ENCODE results near the gene HMGXB4.
A peak's percentile ranks its signal among the peaks of the same experiment; 100 is the strongest.

The HMGXB4 gene

DNA sequence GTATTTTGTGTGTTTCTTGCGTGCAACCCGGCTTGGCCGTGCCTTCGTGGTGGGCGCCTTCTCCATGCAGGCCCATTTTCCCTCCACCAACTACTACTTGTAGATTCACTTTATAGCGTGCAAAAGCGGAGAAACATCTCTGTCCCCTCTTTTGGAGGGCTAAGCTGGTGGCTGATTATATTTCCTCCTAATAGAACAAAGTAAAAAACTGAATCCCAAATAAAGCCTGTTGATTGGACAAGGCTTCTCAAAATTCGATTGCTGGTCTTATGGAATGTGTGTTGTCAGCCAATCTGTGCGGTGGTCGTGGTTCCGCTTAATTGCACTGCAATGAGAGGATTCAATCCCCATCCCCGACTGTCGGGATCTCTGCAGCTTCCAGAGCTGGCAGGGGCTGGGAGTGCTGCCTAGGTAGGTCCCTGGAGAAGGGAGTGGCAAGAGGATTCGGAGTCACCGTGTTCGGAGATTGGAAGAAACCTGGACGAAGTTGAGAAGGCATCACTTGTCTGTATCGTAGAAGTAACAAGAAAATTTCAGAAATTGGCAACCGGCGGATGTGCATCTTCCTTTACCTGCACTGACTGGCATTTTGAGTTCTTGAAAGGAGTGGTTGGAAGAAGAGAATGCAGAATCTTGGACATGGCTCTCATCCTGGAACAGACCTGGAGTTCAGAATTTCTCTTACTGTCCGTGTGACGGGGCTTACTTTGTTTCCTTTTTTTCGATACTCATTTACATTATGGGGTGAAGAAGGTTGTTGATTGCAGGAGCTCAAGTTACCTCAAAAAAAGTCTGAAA lies 1.1 kb downstream of the HMGXB4 start:
- peak in 1 of 2 experiments; percentile 1 for DNase-seq

DNA sequence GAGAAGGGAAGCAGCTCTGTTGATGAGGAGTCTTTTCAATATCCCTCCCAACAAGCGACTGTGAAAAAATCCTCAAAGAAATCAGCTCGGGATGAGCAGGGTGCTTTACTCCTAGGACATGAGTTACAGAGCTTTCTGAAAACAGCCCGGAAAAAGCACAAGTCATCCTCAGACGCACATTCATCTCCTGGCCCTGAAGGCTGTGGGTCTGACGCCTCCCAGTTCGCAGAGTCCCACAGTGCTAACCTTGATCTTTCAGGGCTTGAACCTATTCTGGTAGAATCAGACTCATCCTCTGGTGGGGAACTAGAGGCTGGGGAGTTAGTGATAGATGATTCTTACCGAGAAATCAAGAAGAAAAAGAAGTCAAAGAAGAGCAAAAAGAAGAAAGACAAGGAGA lies 7.7 kb downstream of the HMGXB4 start:
- DNase-seq, result no peak

DNA sequence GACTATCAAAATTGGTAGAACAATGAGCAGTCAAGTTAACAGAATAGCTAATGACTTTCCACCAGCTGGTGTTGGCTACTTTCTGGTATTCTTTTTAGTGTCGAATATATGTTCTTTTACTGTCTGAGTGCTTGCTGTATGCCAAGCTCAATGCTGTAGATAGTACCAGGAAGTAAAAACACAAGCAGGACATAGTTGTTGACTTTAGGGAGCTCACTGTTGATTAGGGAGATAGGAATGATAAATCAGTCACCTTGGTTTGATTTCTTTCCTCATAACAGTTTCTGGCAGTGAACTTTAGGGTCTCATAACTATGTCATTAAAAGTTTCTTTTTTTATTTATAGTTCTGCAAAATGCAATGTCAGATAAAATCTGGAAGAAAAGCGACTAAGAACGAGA lies 9.0 kb downstream of the HMGXB4 start:
- DNase-seq, result no peak

DNA sequence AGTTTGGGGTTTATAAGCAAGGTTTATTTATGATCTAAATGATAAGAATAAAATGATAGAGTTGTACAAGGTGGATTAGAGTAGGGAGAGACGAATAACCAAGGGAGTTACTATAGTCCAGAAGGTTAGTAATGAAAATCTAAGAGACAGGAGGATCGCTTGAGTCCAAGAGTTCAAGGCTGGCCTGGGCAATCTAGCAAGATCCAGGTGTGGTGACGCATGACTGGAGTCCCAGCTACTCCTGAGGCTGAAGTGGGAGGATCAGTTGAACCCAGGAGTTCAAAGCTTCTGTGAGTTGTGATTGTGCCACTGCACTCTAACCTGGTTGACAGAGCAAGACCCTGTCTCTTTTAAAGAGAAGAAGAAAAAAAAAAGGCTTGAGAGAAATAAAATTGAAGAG lies 12.3 kb downstream of the HMGXB4 start:
- no peak for DNase-seq

DNA sequence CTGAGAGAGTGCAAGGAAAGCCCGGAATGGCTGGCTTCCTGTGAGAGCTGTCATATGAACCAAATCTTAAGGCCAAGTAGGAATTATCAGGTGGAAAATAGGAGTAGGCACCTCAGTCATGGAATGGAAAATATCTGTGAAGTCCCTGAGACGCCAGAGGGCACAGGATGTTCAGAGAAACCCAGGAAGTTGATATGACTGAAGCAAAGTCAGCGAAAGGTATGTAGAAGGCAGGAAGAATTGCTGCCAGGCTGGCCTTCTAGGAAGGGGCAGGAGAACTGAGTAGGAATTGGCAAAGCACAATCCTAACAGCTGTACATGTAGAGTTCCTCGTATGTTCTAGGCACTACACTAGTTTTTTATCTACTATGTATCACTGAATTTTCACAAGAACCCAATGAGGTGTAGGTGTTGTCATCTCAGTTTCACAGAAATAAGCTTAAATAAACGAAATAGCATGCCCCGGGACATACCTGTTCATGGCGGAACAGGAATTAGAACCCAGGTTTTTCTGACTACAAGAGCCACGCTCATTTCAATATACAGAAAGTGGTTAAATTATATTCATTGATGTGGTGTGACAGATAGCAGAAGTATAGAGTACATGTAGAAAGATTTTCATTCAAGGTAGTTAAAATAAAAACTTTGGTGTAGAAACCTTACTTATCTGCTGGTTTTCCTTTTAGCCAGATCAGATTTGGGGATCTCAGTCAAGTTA lies 17.0 kb downstream of the HMGXB4 start:
- no peak for DNase-seq

GRCh38 chr22:35275580-35275979 lies 18.3 kb downstream of the HMGXB4 start:
- DNase-seq, result no peak

DNA sequence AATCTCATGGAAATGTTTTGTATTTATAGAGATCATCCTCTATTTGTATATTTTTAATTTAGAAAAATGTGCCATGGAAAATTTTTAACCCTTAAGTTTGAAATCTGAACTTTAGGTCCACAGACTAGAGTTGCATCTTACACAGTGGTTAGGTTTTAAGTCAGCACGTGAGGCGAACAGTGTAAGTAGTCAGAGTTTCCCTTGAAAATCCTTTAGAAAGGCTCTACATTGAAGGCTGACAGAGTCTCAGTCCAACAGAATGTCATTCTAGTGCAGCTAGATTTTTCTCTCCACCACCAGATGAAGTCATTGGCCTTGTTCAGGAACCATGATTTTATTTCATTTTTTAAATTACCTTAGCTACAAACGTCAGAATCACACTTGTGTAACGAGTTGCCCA lies 18.7 kb downstream of the HMGXB4 start:
- DNase-seq, result no peak

GRCh38 chr22:35288116-35288515 lies 30.8 kb downstream of the HMGXB4 start:
- no peak for DNase-seq

- no peak for DNase-seq
These were observed 35.5 kb downstream of the HMGXB4 start for GRCh38 chr22:35292786-35293185.

- DNase-seq, result no peak
These were observed 38.8 kb downstream of the HMGXB4 start for GRCh38 chr22:35296051-35296450.

DNA sequence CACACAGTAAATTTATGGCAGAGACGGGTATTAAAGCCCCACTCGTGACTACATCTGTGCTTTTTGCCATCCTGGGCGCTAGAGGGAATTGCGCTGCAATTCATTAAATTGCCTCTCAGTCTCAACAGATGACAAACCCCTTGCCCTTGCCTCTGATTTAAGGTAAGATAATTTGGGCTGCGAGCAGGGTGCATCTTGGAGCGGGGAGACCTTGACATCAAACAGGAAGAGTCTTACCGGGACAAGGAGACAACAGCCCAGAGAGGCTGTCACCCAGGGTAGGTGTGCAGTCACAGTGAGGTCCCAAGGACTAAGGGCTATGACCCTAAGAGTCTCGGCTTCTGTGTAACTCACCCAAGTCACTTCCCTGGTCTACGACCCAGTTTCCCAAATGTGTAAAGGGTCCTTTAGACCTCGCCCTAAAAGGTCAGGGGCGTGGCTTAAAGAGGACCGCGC lies 42.0 kb downstream of the HMGXB4 start:
- DNase-seq, result no peak

GRCh38 chr22:35299673-35300499 lies 42.6 kb downstream of the HMGXB4 start, which contains the start of gene TOM1:
TSS of gene TOM1 (plus strand) at chr22:35299894. CDS start at chr22:35299929, 35 bp downstream.
- DNase-seq, result peak; percentile 91 to 97

DNA sequence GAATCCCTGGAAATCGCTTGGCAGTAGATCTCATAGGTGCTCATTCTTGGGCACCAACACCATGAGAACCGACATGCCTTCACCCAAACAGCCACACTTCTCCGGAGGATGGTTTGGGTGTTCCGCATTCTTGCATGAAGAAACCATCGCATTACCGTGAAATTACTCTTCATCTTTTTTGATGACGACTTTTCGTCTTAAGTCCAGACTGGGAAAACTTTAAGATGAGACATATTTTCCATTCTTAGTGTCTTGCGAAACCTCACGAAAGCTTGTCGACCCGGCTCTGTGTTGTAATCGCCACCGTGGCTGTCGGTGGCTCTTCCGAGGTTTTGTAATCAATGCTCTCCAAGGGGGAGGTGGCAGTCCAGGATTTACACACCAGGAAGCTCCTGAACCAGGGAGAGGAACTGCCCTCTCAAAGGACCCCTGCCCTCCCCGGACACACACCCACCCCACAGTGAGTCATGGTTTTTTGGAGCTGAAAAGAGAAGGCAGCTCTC lies 44.1 kb downstream of the HMGXB4 start:
- no peak for DNase-seq

GRCh38 chr22:35303029-35303624 lies 45.8 kb downstream of the HMGXB4 start:
- DNase-seq, result no peak

DNA sequence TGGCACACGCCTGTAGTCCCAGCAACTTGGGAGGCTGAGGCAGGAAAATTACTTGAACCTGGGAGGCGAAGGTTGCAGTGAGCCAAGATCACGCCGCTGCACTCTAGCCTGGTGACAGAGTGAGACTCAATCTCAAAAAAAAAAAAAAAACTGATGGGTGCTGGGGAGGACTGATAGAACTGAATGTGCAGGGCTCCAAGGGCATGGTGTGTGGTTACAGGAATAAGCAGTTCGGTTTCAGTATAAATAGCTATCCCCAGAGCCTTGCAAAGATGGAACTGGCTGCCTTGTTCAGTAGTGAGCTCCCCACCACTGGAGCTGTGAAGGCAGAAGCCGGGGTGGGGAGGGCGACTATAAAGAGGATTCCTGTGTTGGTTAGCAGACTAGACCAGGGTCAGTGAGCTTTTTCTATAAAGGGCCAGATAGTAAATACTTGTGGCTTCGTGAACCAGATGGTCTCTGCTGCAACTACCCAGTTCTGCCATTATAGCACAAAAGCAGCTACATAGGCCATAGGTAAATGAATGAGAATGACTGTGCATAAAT lies 48.3 kb downstream of the HMGXB4 start:
- DNase-seq, result no peak

DNA sequence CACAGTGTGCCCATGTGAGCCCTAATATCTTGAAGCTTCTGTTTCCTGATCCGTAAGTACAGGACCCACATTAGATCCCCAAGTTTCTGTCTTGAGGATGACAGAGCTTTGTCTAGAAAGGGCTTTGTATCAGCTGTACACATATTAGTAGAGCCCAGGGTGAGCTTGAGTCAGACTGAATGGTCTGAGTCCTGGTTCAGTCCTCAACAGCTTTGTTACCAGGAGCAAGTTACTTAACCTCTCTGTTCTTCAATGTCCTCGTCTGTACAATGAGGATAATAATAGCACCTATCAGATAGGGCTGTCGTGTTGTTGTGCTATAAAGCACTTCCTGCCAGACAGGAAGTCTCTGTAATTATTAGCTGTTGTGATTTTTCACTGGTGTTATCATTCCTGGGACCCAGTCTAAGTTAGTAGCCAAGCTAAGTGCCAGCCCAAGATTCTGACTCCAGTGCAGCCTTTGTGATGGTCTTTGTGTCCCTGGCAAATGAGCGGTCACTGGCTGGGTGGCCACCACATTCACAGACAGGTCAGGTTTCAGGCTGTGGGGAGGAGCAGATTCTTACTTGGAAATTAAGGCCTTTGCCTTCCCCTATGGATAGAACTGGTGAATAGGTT lies 49.2 kb downstream of the HMGXB4 start:
- DNase-seq, result no peak

DNA sequence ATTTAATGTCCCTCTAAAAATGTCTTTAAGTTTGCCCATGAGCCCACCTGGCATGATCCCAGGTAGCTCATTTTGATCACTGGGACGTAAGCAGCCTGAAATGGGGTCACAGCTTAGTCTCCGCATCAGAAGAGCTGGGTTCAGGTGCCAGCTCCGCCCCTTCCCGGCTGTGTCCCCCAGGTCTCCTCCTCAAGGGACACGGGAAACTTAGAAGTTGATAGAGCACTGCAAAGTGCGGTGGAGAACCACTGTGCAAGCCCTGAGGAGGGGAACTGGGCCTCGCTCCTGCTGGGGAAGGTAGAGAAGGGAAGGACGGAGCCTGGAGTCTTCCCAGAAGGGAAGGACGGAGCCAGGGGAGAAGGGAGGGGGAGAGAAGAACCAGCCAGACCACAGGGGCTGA lies 50.1 kb downstream of the HMGXB4 start:
- no peak for DNase-seq

- DNase-seq, result no peak
These were observed 50.6 kb downstream of the HMGXB4 start for GRCh38 chr22:35307892-35308291.

GRCh38 chr22:35308480-35309021 lies 51.3 kb downstream of the HMGXB4 start:
- DNase-seq, result no peak

DNA sequence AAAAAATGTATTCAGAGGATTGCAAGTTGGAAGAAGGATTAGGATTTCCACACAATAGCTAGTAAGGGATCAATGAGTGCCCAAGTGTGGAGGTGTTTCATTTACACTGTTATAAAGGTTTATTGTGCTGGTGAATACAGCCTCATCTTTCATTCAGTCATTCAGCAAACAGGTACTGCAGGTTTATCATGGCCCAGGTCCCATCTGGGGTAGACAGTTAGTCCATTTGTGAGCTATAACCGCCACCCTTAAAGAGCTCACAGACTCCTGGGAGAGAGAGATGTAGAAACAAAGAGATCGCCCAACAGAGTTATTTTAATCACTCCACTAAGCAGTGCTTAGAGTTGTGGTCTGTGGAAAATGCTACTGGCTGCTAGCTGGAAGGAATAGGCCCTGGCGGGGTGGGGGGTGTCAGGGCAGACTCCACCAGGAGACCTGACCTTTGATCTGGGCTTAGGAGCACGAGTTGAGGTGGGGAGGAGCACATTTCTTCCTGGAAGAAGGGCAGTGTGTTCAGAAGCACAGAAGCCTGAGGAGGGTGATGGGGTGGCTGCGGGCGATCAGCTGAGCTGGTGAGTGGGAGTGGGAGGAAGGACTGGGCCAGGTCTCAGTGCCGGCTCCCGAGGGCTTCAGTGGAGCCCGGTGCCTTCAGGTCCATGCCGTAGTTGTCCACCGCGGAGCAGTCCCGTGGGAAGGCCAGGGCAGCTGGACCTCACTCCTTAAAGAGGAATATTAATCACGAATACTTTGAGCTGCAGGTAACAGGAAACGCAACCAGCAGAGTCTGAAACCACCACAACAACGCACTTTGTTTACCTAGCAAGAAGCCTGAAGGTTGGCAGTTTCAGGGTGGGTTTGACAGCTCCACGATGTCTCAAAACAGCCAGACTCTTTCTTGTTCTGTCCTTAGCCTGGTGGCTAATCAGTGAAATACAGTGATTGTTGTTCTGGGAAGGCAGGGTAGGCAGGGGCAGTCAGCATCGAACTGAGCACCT lies 53.6 kb downstream of the HMGXB4 start:
- no peak for DNase-seq

Data from NCI-H446 (cell line).